VCaP (cell line): ENCODE results near the gene HOXD4.

Source experiments
- H3K27ac ChIP-seq: fragments of 450-650 bp; 2 replicates; pipeline ENCODE4 v1.5.1; 2017
- CTCF ChIP-seq: fragments of 450-650 bp; conservative IDR thresholded peaks from 2 replicates; pipeline ENCODE4 v1.5.1; 2017; ENCODE audit warnings: mild to moderate bottlenecking, moderate library complexity

Gene HOXD4

GRCh38 chr2:176126929-176127773 lies 24.2 kb upstream of the HOXD4 start:
- peak; percentile 91 for TF ChIP-seq CTCF
- no peak overlapping the region for H3K27ac ChIP-seq

- TF ChIP-seq CTCF = no peak
- H3K27ac ChIP-seq = no peak overlapping the region
Observed at GRCh38 chr2:176127774-176128072, 23.6 kb upstream of the HOXD4 start.

GRCh38 chr2:176128172-176128981 lies 23.0 kb upstream of the HOXD4 start:
- no peak overlapping the region for H3K27ac ChIP-seq
- TF ChIP-seq CTCF = no peak

GRCh38 chr2:176128982-176129796 lies 22.2 kb upstream of the HOXD4 start, which contains the start of gene HOXD8:
Gene HOXD8 (plus strand): TSS chr2:176129705. CDS start chr2:176130367, 662 bp downstream.
- no peak for TF ChIP-seq CTCF
- peak within 1 kb of the TSS; percentile 82 for H3K27ac ChIP-seq

- peak overlapping the region; percentile 82 for H3K27ac ChIP-seq
- no peak for TF ChIP-seq CTCF
Observed at GRCh38 chr2:176129813-176130146, 21.6 kb upstream of the HOXD4 start.

- no peak; the same call in 1 of the 2 replicates for TF ChIP-seq CTCF
- peak overlapping the region; percentile 82 for H3K27ac ChIP-seq
Observed at GRCh38 chr2:176130147-176130956, 21.0 kb upstream of the HOXD4 start.
